ENCODE measurements around the gene TMEM144.

DNA sequence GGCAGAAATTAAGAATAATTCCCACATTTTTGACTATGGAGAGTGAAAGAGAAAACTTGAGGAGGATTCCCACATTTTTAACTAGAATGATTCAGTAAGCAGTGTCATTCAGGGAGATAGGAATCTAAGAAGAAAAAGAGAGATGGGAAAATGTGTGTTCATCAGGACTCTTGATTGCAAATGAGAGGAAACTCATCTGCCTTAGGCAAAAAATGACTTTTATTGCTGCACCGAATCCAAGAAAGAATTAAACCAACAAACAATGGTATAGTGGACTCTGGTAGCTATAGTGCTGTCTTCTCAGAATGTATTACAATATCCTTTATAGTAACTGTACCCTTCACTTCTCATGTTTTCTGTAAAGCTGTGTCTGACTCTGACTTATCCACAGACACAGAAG, 15.0 kb upstream of the TMEM144 start:
- TF ChIP-seq, protein P1, sequence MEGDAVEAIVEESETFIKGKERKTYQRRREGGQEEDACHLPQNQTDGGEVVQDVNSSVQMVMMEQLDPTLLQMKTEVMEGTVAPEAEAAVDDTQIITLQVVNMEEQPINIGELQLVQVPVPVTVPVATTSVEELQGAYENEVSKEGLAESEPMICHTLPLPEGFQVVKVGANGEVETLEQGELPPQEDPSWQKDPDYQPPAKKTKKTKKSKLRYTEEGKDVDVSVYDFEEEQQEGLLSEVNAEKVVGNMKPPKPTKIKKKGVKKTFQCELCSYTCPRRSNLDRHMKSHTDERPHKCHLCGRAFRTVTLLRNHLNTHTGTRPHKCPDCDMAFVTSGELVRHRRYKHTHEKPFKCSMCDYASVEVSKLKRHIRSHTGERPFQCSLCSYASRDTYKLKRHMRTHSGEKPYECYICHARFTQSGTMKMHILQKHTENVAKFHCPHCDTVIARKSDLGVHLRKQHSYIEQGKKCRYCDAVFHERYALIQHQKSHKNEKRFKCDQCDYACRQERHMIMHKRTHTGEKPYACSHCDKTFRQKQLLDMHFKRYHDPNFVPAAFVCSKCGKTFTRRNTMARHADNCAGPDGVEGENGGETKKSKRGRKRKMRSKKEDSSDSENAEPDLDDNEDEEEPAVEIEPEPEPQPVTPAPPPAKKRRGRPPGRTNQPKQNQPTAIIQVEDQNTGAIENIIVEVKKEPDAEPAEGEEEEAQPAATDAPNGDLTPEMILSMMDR (conservative IDR thresholded peaks at IDR 0.05 in 1 of 2, IDR thresholded peaks at IDR 0.05 in 1 of 2; ENCODE audit: low read depth in 1 of 2, low read length in 2 of 2) = no peak
- TF ChIP-seq EZH2 (IDR thresholded peaks at IDR 0.05; ENCODE audit: low read length, missing control alignments) = no peak
